Activated naive CD4-positive, alpha-beta T cell treated with anti-CD3 and anti-CD28 coated beads, Interleukin-2, amount 50 U/mL, for 24 hours (primary cell): ENCODE data around the gene CDH23.
A peak's percentile ranks its signal among the peaks of the same experiment; 100 is the strongest.

Experiments
- H3K27ac Mint-ChIP-seq: one replicate; pipeline ENCODE4 v1.8.0; 2021; ENCODE audit warnings: mild to moderate bottlenecking, mixed read lengths
- H3K27me3 Mint-ChIP-seq: one replicate; pipeline ENCODE4 v1.8.0; 2021; ENCODE audit warnings: mixed read lengths
- H3K36me3 Mint-ChIP-seq: one replicate; pipeline ENCODE4 v1.8.0; 2021; ENCODE audit warnings: mixed read lengths
- H3K4me1 Mint-ChIP-seq: one replicate; pipeline ENCODE4 v1.8.0; 2021; ENCODE audit warnings: mixed read lengths
- H3K4me3 Mint-ChIP-seq: one replicate; pipeline ENCODE4 v1.8.0; 2021; ENCODE audit warnings: mild to moderate bottlenecking, mixed read lengths
- H3K9me3 Mint-ChIP-seq: one replicate; pipeline ENCODE4 v1.8.0; 2021; ENCODE audit warnings: mixed read lengths

CDH23 gene

GRCh38 chr10:71434760-71435394 is 38.2 kb downstream of the CDH23 start:
- Mint-ChIP-seq H3K36me3 (no peaks in the 10 kb centered on the region), H3K9me3 (no peaks in the 10 kb centered on the region), H3K27me3 (no peaks in the 10 kb centered on the region), H3K4me1 (no peaks in the 10 kb centered on the region), H3K4me3 (no peak overlapping the region), H3K27ac (no peak overlapping the region)

DNA sequence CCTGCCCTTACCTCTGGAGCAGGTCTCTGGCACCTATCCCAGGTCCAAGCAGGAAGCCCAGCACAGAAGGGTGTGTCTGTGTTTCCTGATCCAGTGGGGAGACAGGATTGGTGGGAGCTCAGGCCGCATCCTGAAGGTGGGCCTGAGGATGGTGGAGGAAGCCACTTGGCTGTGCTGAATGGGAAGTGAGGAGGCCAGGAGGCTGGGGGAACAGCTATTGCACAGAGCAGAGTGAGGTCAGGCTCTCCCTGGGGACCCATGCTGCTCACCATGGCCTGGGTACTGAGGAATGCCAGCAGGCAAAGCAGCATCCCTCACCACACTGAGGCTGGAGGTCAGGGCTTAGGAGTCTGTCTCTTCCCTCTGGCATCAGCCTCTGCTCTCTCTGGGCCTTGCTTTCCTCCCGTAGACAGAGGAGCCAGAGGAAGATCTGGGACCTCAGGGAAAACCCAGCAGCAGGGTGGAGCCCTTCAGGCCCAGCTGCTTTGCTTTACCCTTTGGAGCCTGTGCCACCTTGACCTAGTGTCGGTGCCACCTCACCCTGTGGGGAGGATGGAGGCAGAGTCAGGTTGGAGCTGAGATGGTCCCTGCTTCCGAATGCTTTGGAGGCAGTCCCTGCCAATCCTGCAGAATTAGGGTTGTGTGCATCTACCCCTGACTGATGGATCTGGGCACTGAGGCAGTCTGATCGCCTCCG is 39.0 kb downstream of the CDH23 start:
- Mint-ChIP-seq H3K9me3 (no peaks in the 10 kb centered on the region), H3K27ac (no peak overlapping the region), H3K4me1 (no peaks in the 10 kb centered on the region), H3K4me3 (no peak overlapping the region), H3K36me3 (no peaks in the 10 kb centered on the region), H3K27me3 (no peaks in the 10 kb centered on the region)

GRCh38 chr10:71436268-71437125 is 39.8 kb downstream of the CDH23 start:
- H3K27me3 Mint-ChIP-seq, result no peaks in the 10 kb centered on the region
- no peak overlapping the region for H3K27ac Mint-ChIP-seq
- H3K9me3 Mint-ChIP-seq, result no peaks in the 10 kb centered on the region
- no peak overlapping the region for H3K4me3 Mint-ChIP-seq
- no peaks in the 10 kb centered on the region for H3K36me3 Mint-ChIP-seq
- H3K4me1 Mint-ChIP-seq, result no peaks in the 10 kb centered on the region

DNA sequence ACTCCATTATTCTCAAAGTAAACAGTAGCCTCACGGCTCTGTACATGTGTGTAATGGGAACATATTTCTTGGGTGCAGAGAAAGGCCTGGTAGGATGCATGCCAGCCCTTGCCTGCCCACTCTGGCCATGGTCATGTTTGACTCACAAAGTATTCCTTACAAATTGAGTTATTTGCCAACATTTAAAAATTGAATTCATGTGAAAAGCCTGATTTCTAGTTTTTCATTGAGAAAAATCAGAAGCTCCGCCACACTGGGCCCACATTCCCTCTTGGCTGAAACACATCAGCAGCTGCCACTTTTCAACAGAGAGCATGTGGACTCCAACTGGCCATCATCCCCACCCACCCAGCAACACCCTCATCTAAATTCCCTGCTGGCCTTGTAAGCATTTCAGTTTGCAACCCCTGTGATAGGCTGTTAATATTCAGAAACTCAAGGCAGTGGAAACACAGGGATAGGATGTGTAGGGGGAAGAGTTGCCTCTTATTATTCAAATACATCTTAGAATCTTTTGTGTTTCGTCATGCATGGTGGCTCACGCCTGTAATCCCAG is 40.9 kb downstream of the CDH23 start:
- Mint-ChIP-seq H3K27ac (no peak overlapping the region), H3K4me1 (no peaks in the 10 kb centered on the region), H3K9me3 (no peaks in the 10 kb centered on the region), H3K27me3 (no peaks in the 10 kb centered on the region), H3K36me3 (no peaks in the 10 kb centered on the region), H3K4me3 (no peak overlapping the region)

GRCh38 chr10:71438761-71439160 is 42.0 kb downstream of the CDH23 start:
- Mint-ChIP-seq H3K27ac (no peak overlapping the region), H3K4me1 (no peaks in the 10 kb centered on the region), H3K9me3 (no peaks in the 10 kb centered on the region), H3K4me3 (no peak overlapping the region), H3K27me3 (no peaks in the 10 kb centered on the region), H3K36me3 (no peaks in the 10 kb centered on the region)

DNA sequence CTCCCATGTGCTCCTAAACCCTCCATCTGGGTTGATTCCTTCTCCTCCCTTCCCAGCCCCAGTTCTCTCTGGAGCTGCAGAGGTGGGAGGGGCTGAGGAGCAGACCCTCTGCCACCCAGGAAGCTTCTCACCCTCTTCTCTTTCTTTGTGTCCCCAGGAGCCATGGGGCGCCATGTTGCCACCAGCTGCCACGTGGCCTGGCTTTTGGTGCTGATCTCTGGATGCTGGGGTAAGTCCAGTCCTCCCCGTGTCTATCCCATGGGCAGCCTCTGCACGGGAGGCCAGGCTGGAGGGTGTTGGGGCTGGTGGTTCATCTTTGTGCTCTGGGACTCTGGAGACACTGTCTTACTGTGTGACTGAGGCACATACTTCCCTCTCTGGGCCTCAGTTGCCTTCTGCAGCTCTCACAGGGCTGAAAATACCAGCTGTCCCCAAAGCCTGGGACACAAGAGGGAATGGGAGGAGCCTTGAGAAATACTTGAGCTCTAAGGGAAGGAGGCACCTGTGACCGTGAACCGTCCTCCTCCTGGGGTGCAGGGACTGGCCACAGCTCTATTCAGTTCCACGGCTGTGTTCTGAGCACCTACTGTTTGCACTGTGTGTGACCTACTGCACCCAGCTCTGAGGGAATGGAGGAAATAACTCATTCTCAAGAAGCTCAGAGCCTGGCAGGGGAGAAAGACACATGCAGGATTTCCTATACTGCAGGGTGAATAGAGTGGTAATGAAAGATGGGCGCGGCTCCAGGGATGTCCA is 43.1 kb downstream of the CDH23 start:
- no peaks in the 10 kb centered on the region for H3K27me3 Mint-ChIP-seq
- H3K27ac Mint-ChIP-seq, result peak overlapping the region; percentile 68
- H3K36me3 Mint-ChIP-seq, result no peaks in the 10 kb centered on the region
- H3K4me1 Mint-ChIP-seq, result no peaks in the 10 kb centered on the region
- H3K9me3 Mint-ChIP-seq, result no peaks in the 10 kb centered on the region
- H3K4me3 Mint-ChIP-seq, result no peak overlapping the region

GRCh38 chr10:71440506-71441035 is 43.9 kb downstream of the CDH23 start:
- H3K4me3 Mint-ChIP-seq, result no peak overlapping the region
- H3K27ac Mint-ChIP-seq, result no peak overlapping the region
- H3K4me1 Mint-ChIP-seq, result no peaks in the 10 kb centered on the region
- no peaks in the 10 kb centered on the region for H3K36me3 Mint-ChIP-seq
- H3K9me3 Mint-ChIP-seq, result no peaks in the 10 kb centered on the region
- H3K27me3 Mint-ChIP-seq, result no peaks in the 10 kb centered on the region

DNA sequence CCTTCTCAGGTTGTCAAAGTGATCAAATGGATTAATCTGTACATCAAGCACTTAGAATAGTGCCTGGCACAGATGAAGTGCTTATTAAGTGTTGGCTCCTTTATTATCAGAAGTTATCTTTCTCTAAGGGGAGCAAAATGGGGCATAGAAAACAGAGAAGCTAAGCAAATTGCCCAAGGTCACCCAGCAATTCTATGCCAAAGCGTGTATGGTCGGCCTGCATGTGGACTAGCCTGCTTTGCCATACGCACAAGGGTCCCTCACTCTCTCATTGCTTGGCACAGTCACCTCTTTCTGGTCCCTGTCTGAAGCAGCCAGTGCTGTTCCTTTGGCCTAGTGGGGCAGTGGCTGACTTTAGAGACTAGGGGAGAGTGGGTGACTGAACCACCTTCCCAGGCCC is 45.3 kb downstream of the CDH23 start:
- no peak overlapping the region for H3K4me3 Mint-ChIP-seq
- H3K27ac Mint-ChIP-seq, result no peak overlapping the region
- H3K4me1 Mint-ChIP-seq, result no peaks in the 10 kb centered on the region
- no peaks in the 10 kb centered on the region for H3K36me3 Mint-ChIP-seq
- H3K9me3 Mint-ChIP-seq, result no peaks in the 10 kb centered on the region
- H3K27me3 Mint-ChIP-seq, result no peaks in the 10 kb centered on the region

- Mint-ChIP-seq H3K4me3 (no peak overlapping the region), H3K4me1 (no peaks in the 10 kb centered on the region), H3K9me3 (no peaks in the 10 kb centered on the region), H3K36me3 (no peaks in the 10 kb centered on the region), H3K27me3 (no peaks in the 10 kb centered on the region), H3K27ac (no peak overlapping the region)
Observed at GRCh38 chr10:71442859-71443570, 46.3 kb downstream of the CDH23 start.

DNA sequence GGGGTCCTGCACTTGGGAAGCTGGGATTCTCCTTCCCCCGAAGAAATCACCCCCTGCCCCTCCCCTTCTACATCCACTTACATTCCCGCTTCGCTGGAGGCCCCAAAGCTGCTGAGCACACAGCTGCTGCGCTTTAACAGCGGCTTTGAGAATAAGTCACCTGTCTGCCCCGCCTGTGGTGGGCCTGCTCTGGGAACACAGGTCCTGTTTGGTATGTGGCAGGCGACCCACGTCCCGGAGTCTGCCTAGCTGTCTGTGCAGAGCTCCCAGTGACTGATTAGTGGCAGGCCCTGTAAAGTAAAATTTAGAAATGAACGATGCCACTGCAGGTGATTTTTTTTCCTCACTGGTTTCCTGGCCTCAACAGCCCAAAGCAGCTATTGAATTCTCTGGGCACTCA is 47.0 kb downstream of the CDH23 start:
- H3K27me3 Mint-ChIP-seq, result no peaks in the 10 kb centered on the region
- H3K36me3 Mint-ChIP-seq, result no peaks in the 10 kb centered on the region
- H3K4me3 Mint-ChIP-seq, result no peak overlapping the region
- H3K4me1 Mint-ChIP-seq, result no peaks in the 10 kb centered on the region
- H3K9me3 Mint-ChIP-seq, result no peaks in the 10 kb centered on the region
- no peak overlapping the region for H3K27ac Mint-ChIP-seq

GRCh38 chr10:71444284-71445054 is 47.7 kb downstream of the CDH23 start:
- H3K4me3 Mint-ChIP-seq, result no peak overlapping the region
- H3K27me3 Mint-ChIP-seq, result no peaks in the 10 kb centered on the region
- H3K36me3 Mint-ChIP-seq, result no peaks in the 10 kb centered on the region
- no peaks in the 10 kb centered on the region for H3K9me3 Mint-ChIP-seq
- H3K27ac Mint-ChIP-seq, result no peak overlapping the region
- no peaks in the 10 kb centered on the region for H3K4me1 Mint-ChIP-seq

GRCh38 chr10:71447676-71448075 is 51.0 kb downstream of the CDH23 start:
- no peak overlapping the region for H3K4me3 Mint-ChIP-seq
- no peak overlapping the region for H3K27ac Mint-ChIP-seq
- H3K9me3 Mint-ChIP-seq, result no peaks in the 10 kb centered on the region
- H3K4me1 Mint-ChIP-seq, result no peaks in the 10 kb centered on the region
- H3K36me3 Mint-ChIP-seq, result no peaks in the 10 kb centered on the region
- H3K27me3 Mint-ChIP-seq, result no peaks in the 10 kb centered on the region

GRCh38 chr10:71448146-71448545 is 51.4 kb downstream of the CDH23 start:
- H3K27me3 Mint-ChIP-seq, result no peaks in the 10 kb centered on the region
- H3K4me1 Mint-ChIP-seq, result no peaks in the 10 kb centered on the region
- no peaks in the 10 kb centered on the region for H3K9me3 Mint-ChIP-seq
- H3K4me3 Mint-ChIP-seq, result no peak overlapping the region
- no peak overlapping the region for H3K27ac Mint-ChIP-seq
- H3K36me3 Mint-ChIP-seq, result no peaks in the 10 kb centered on the region

DNA sequence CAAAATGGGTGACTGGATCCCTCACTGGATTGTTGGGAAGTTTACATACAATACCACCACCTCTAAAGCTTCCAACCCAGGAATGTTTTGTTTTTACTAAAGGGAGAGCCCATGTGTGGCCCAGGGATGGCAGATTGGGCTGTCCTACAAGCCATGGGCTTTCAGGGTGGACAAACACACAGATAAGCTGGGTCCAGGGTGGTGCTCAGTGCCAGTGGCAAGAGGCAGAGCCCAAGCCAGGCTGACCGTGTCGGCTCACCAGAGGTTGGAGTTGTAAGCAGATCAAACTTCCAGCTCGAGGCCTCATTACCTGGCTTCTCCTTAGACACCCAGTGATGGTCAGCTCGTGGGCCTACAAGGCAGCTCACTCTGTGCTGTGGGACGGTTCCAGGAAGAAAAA is 52.3 kb downstream of the CDH23 start:
- no peaks in the 10 kb centered on the region for H3K36me3 Mint-ChIP-seq
- H3K27me3 Mint-ChIP-seq, result no peaks in the 10 kb centered on the region
- H3K9me3 Mint-ChIP-seq, result no peaks in the 10 kb centered on the region
- H3K4me1 Mint-ChIP-seq, result no peaks in the 10 kb centered on the region
- no peak overlapping the region for H3K4me3 Mint-ChIP-seq
- H3K27ac Mint-ChIP-seq, result no peak overlapping the region
